ENCODE measurements around the gene GRB10.

GRCh38 chr7:50733552-50733951 is 49.1 kb downstream of the GRB10 start:
- TF ChIP-seq CTCF (IDR thresholded peaks at IDR 0.05) (no peak), POLR2A (IDR thresholded peaks at IDR 0.05) (no peak), POLR2AphosphoS5 (IDR thresholded peaks at IDR 0.05) (no peak)

Data from gastroesophageal sphincter (tissue), 3 donors.